NB4 (cell line): ENCODE results near the gene LDAH.

Source experiments
- MAX ChIP-seq: IDR thresholded peaks from 2 replicates; pipeline ENCODE4 v1.6.1; 2011; ENCODE audit warnings: low read depth, low read length
- MYC ChIP-seq: IDR thresholded peaks from 2 replicates; pipeline ENCODE4 v1.6.1; 2011; ENCODE audit warnings: low read depth, low read length
- POLR2A ChIP-seq: IDR thresholded peaks from 2 replicates; pipeline ENCODE4 v1.6.1; 2011; ENCODE audit warnings: mild to moderate bottlenecking; ENCODE audit not compliant: insufficient read length; ENCODE audit errors: extremely low read depth
- TF ChIP-seq, protein P1 (sequence below): IDR thresholded peaks from one replicate; pipeline ENCODE4 v1.5.1; 2012; ENCODE audit warnings: low read depth, low read length

DNA sequence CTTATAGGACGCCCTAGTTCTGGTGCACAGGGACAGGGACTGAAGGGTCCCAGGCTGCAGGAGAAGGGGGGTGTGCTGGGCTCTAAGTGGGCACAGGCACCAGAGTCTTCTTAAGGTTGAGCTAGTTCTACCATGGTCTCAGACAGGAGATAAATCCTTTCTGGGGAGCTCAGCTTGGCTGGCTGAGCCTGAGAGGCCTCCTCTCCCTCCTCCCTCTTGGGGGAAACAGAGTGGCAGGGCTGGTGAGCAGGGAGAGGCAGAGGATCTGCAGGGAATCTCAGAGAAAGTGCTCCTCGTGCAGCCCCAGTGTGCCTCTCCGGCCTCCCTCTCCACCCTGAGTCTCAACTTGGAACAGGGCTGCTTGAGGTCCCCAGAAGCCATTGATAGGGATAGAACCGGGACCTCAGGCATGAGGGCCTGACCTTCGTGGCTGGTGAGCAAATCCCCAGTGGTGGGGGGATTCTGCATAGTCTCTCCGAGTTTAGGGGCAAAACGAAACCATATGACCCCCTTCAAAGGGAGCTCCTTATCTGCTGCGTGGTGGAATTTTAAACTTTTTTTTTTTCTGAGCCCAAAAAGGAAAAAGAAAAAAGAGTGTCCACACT is 153.9 kb downstream of the LDAH start:
- TF ChIP-seq, protein P1, sequence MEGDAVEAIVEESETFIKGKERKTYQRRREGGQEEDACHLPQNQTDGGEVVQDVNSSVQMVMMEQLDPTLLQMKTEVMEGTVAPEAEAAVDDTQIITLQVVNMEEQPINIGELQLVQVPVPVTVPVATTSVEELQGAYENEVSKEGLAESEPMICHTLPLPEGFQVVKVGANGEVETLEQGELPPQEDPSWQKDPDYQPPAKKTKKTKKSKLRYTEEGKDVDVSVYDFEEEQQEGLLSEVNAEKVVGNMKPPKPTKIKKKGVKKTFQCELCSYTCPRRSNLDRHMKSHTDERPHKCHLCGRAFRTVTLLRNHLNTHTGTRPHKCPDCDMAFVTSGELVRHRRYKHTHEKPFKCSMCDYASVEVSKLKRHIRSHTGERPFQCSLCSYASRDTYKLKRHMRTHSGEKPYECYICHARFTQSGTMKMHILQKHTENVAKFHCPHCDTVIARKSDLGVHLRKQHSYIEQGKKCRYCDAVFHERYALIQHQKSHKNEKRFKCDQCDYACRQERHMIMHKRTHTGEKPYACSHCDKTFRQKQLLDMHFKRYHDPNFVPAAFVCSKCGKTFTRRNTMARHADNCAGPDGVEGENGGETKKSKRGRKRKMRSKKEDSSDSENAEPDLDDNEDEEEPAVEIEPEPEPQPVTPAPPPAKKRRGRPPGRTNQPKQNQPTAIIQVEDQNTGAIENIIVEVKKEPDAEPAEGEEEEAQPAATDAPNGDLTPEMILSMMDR = no peak
- no peak for TF ChIP-seq POLR2A
- no peak for TF ChIP-seq MYC
- TF ChIP-seq MAX = no peak
